SK-N-SH (cell line): ENCODE measurements around the gene CLEC20A.

Experiments
- CTCF ChIP-seq: fragments of 200-600 bp; sonication (generic); IDR thresholded peaks from 2 replicates; pipeline ENCODE4 v1.6.1; 2017; ENCODE audit warnings: antibody characterized with exemption, mild to moderate bottlenecking, moderate library complexity
- EP300 ChIP-seq, 2 experiments: IDR thresholded peaks; 2 replicates each; pipeline versions ENCODE4 v1.4.0 to v1.6.1; 2012; ENCODE audit warnings: borderline replicate concordance in 1 of 2, low read depth in 1 of 2, low read length in 1 of 2
- MAX ChIP-seq: IDR thresholded peaks from 2 replicates; pipeline ENCODE4 v1.4.0; 2012; ENCODE audit warnings: low read depth
- MEF2A ChIP-seq: IDR thresholded peaks from 2 replicates; pipeline ENCODE4 v1.4.0; 2012; ENCODE audit warnings: low read depth, borderline replicate concordance
- MXI1 ChIP-seq: IDR thresholded peaks from 2 replicates; pipeline ENCODE4 v1.6.1; 2012; ENCODE audit warnings: mild to moderate bottlenecking, low read depth, low read length, improper control_type of control experiment
- REST ChIP-seq: IDR thresholded peaks from 2 replicates; pipeline ENCODE4 v1.6.1; 2012; ENCODE audit warnings: mild to moderate bottlenecking, low read depth, low read length, moderate library complexity
- TAF1 ChIP-seq: IDR thresholded peaks from 2 replicates; pipeline ENCODE4 v1.6.1; 2012; ENCODE audit warnings: low read depth, mild to moderate bottlenecking, low read length, moderate library complexity, borderline replicate concordance
- USF2 ChIP-seq: fragments of 150-350 bp; IDR thresholded peaks from 2 replicates; pipeline ENCODE4 v1.6.1; 2017; ENCODE audit warnings: antibody characterized with exemption, low read length, low read depth, borderline replicate concordance
- YY1 ChIP-seq: IDR thresholded peaks from 2 replicates; pipeline ENCODE4 v1.4.0; 2012; ENCODE audit warnings: low read depth, mild to moderate bottlenecking
- ZBTB33 ChIP-seq: IDR thresholded peaks from 2 replicates; pipeline ENCODE4 v1.4.0; 2012; ENCODE audit warnings: low read depth, borderline replicate concordance

- TF ChIP-seq CTCF (no peak), TAF1 (no peak), MEF2A (no peak), MXI1 (no peak), EP300 (IDR thresholded peaks at IDR 0.05; ENCODE audit: borderline replicate concordance in 1 of 2, low read depth in 1 of 2, low read length in 1 of 2) (no peak), MAX (no peak), REST (no peak), USF2 (no peak), YY1 (no peak), ZBTB33 (no peak)
Observed at GRCh38 chr1:178477841-178478240, 18.9 kb downstream of the CLEC20A start.
